IPS-NIHi7 (cell line): ENCODE data around the gene FADS3.

Experiments
- DNase-seq: peaks from one replicate; pipeline ENCODE4 v3.0.0; 2012; ENCODE audit warnings: mixed read lengths; ENCODE audit errors: extremely low spot score

Gene FADS3

GRCh38 chr11:61834278-61835048 lies 56.9 kb downstream of the FADS3 start:
- peak; percentile 60 for DNase-seq

GRCh38 chr11:61833926-61834277 lies 57.4 kb downstream of the FADS3 start:
- DNase-seq: no peak

GRCh38 chr11:61833471-61833870 lies 57.9 kb downstream of the FADS3 start:
- no peak for DNase-seq

- DNase-seq: no peak
Observed at GRCh38 chr11:61832754-61833153, 58.6 kb downstream of the FADS3 start.

- DNase-seq: no peak
Observed at GRCh38 chr11:61832207-61832606, 59.1 kb downstream of the FADS3 start.

- DNase-seq: no peak
Observed at GRCh38 chr11:61830237-61831105, 60.9 kb downstream of the FADS3 start.

GRCh38 chr11:61829806-61830205 lies 61.5 kb downstream of the FADS3 start:
- no peak for DNase-seq

- peak; percentile 63 for DNase-seq
Observed at GRCh38 chr11:61828629-61829407, 62.5 kb downstream of the FADS3 start.

- no peak for DNase-seq
Observed at GRCh38 chr11:61828379-61828628, 63.0 kb downstream of the FADS3 start.

- peak; percentile 86 for DNase-seq
Observed at GRCh38 chr11:61827571-61828378, 63.6 kb downstream of the FADS3 start, which contains the start of gene FADS2. FADS2 (plus strand) TSS chr11:61828300; CDS start chr11:61828391, 91 bp downstream.

GRCh38 chr11:61826930-61827570 lies 64.3 kb downstream of the FADS3 start:
- DNase-seq: peak; percentile 35
